OCI-LY3 (cell line): ENCODE measurements around the gene SIK3.

Experiments used
- CTCF ChIP-seq: fragments of 200-600, 300-600 bp; sonication (generic); IDR thresholded peaks from 2 replicates; pipeline ENCODE4 v1.5.1; 2014; ENCODE audit warnings: antibody characterized with exemption, low read length, low read depth
- EZH2phosphoT487 ChIP-seq: fragments of 200-600 bp; shearing (Covaris generic); IDR thresholded peaks from 2 replicates; pipeline ENCODE4 v1.6.1; 2018; ENCODE audit warnings: antibody characterized with exemption, mixed run types, low read depth

- TF ChIP-seq CTCF: no peak
- TF ChIP-seq EZH2phosphoT487: no peak
Measured at GRCh38 chr11:116955949-116956348, 142.3 kb downstream of the SIK3 start.
